HEK293 (cell line): ENCODE data around the gene PER1.

ENCODE experiments used
- CTCF ChIP-seq: fragments of 450-650 bp; formaldehyde crosslinking; IDR thresholded peaks from 2 replicates; pipeline ENCODE4 v1.5.1; 2016; ENCODE audit warnings: missing biosample characterization, missing genetic modification characterization
- YY1 ChIP-seq: fragments of 450-650 bp; formaldehyde crosslinking; IDR thresholded peaks from 2 replicates; pipeline ENCODE4 v1.5.1; 2018; ENCODE audit warnings: missing biosample characterization, missing genetic modification characterization
- ZBTB26 ChIP-seq: fragments of 450-650 bp; formaldehyde crosslinking; optimal IDR thresholded peaks from 2 replicates; pipeline ENCODE3; 2016; ENCODE audit warnings: missing biosample characterization, mild to moderate bottlenecking, missing genetic modification characterization
- ZNF140 ChIP-seq: fragments of 450-650 bp; formaldehyde crosslinking; IDR thresholded peaks from 2 replicates; pipeline ENCODE4 v1.5.1; 2016; ENCODE audit warnings: missing biosample characterization, missing genetic modification characterization
- ZNF645 ChIP-seq: fragments of 450-650 bp; formaldehyde crosslinking; IDR thresholded peaks from 2 replicates; pipeline ENCODE4; 2016; ENCODE audit warnings: missing biosample characterization, missing genetic modification characterization
- ZSCAN23 ChIP-seq: fragments of 450-650 bp; formaldehyde crosslinking; IDR thresholded peaks from 2 replicates; pipeline ENCODE4 v1.5.1; 2016; ENCODE audit warnings: missing biosample characterization, missing genetic modification characterization

- peak; percentile 88 for TF ChIP-seq CTCF (tag by site-specific recombination)
- TF ChIP-seq ZSCAN23 (tag by site-specific recombination), result no peak
- TF ChIP-seq ZNF140 (tag by site-specific recombination), result no peak
- peak; percentile 70 for TF ChIP-seq ZBTB26 (tag by site-specific recombination)
- no peak for TF ChIP-seq ZNF645 (tag by site-specific recombination)
- TF ChIP-seq YY1 (tag by site-specific recombination), result peak; percentile 59; the same call in 1 of the 2 replicates
Observed at GRCh38 chr17:8189711-8190477, 37.7 kb upstream of the PER1 start, which contains the start of gene BORCS6.
